Stimulated activated CD4-positive, alpha-beta T cell treated with anti-CD3 and anti-CD28 coated beads, Interleukin-4, amount 100 ng/mL, for 48 hours (primary cell): Measurements from ENCODE around the gene ACOX3.
"Not testable (repeated sequence)": the region's sequence is repeated elsewhere in the genome, so short reads cannot be mapped to it uniquely, and the experiment has no call there.

Experiments used
- DNase-seq, 2 donors: peaks; one replicate each; pipeline ENCODE4 v3.0.0-alpha.2; 2020; ENCODE audit warnings: low read depth in 2 of 2

The ACOX3 gene

DNA sequence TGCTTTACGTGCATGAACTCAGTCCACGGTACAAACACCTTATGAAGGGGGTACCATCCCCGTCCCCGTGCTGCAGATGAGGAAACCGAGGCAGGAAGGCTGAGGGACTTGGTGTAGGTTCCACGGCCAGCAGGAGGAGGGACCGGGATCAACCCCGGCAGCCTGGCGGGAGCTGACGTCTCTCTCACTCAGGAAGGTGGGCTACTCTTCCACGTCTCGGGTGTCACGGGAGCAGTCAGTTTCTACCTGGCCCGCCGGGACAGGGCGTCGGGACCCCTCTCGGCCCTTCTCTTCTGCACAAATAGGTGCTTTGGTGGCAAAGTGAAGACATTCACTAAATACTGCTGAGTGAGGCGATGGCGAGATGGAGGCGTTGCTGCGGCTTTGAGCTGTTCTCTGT is 53.3 kb downstream of the ACOX3 start:
- no peak for DNase-seq

GRCh38 chr4:8386731-8387130 is 53.8 kb downstream of the ACOX3 start:
- no peak for DNase-seq

DNA sequence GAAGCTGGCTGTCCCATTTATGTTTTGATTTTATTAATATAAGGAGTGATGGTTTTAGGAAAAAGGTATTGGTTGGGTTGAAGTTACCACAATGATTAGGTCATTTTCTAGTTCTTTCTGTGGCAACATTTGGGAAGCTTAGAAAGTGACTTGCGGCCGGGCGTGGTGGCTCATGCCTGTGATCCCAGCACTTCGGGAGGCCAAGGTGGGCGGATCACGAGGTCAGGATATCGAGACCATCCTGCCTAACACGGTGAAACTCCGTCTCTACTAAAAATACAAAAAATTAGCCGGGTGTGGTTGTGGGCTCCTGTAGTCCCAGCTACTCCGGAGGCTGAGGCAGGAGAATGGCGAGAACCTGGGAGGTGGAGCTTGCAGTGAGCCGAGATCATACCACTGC is 54.4 kb downstream of the ACOX3 start:
- not testable (repeated sequence) for DNase-seq

- DNase-seq = no peak
Measured at GRCh38 chr4:8385611-8386010, 54.9 kb downstream of the ACOX3 start.

DNA sequence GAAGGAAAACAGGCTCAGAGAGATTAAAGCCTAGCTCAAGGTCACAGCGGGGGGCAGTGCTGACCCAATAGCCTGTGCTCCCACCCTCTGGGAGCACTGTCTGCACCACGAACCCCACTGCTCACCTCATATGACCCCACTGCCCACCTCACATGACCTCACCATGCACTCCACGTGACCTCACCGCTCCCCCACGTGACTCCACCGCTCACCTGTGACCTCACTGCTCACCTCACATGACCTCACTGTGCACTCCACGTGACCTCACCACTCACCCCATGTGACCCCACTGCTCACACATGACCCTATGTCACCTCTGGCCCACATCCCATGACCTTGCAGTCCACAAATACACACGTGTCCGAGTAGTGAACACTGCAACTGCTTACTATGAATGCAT is 55.4 kb downstream of the ACOX3 start:
- DNase-seq = no peak

DNA sequence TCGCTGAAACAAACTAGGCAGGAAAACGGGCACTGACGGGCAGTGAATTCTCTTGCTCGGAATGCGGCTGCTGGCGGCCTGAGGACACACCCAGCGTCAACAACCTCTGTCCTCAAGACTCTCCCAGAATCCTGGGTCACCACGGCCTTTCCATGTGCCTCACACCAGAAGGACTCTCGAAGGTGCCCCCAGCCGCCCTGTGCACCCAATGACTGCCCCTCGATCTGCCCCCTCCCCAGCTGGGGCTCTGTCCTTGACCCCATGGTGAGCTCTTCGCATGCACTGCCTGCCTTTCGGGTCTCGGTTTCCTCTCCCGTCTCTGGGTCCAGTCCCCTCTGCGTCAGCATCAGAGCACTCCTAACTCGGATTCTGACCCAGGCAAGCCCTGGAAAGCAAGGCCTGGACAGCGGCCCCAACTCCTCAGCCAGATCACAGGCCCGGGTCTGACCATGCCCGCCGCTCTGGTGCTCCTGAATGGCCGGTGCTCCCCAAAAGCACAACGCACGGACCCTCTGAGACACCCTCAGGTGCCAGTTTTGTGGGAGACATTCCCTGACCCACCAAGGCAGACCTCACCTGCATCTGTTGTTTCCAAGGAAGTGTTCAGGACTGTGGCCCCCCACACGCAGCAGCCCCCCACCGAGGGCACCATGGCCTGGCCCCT is 56.0 kb downstream of the ACOX3 start:
- DNase-seq = no peak

DNA sequence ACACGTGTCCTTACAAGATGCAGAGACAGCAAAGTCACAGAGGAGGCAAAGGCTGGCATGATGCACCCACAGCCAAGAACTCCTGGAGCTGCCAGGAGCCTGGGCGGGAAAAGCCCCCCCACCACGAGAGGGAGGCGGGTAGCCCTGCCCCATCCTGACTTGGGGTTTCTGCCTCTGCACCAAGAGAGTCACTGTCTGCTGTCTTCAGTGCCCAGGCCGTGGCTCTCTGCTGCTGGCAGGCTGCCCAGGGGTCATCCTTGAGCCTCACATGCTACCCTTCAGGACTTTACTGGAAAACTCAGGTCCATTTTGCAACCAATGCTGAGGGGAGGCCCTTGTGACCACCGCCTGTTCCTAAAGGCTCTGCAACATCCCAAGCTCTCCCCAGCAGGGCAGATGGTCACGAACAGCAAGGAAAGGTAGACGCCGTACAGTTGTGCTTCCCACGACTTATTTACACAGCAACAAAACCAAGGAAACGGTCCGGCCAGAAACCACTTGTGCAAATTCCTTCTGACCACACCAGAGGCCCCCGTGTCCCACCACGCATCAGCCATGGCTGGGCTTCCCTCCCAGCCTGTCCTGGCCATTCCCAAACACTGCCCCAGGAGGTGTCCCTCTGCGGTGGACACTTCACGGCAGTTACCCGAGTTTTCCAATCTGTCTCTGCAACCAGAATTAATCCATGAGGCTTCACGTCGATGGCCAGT is 56.9 kb downstream of the ACOX3 start:
- DNase-seq = no peak

DNA sequence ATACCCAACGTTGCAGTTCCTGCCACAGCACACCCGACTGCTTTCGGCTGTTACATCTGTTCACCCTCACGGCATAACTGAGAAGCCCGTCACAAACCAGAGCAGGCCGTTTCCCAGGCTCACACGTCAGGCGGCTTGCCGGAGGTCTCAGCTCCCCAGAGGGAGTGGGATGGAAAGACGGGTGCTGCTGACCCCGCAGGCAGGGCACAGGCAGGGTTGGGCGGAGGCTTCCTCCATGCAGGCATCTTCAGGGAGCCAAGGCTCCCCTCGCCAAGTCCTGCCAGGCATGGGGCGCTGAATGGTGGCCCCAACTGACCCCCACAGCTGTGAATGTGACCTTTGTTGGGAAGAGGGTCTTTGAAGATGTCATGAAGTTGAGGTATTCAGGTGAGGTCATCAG is 57.5 kb downstream of the ACOX3 start:
- DNase-seq = no peak

GRCh38 chr4:8381814-8382581 is 58.5 kb downstream of the ACOX3 start:
- no peak for DNase-seq

- DNase-seq = no peak
Measured at GRCh38 chr4:8380511-8381415, 59.8 kb downstream of the ACOX3 start.

DNA sequence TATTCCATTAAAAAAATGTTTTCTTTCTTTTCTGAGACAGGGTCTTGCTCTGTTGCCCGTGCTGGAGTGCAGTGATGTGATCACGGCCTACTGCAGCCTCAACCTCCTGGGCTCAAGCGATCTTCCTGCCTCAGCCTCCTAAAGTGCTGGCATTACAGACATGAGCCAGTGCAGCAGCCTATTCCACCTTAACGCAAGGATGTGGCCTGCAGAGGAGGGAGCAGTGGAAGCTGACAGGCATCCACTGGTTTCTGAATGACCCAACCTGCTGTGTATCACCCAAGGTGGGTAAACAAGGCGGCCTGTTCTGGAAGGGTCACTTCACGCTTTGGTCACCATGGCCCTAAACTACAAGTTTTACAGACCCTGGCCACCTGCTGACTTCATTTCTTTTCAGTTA is 60.8 kb downstream of the ACOX3 start:
- DNase-seq = no peak

- no peak for DNase-seq
Measured at GRCh38 chr4:8379281-8379680, 61.2 kb downstream of the ACOX3 start.

DNA sequence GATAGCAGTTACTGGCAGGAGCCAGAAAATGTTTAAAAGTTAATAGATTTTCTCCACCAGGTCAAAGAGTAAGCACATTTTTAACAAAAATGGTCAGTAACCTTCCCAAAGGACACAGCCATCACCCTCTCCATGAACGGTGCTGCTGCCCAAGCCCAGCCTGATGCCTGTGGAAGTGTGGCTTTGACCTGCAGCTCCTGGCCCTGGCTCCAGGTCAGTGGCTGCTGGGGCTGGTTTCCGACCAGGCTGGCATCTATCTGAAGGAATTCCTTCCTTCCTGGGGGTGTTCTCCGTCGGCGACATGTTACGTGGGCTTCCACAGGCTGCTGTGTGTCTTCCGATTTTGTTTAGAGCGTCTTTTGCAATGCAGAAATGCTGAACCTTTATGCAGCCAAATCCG is 61.7 kb downstream of the ACOX3 start:
- DNase-seq = no peak

GRCh38 chr4:8378101-8378724 is 62.3 kb downstream of the ACOX3 start:
- no peak for DNase-seq

DNA sequence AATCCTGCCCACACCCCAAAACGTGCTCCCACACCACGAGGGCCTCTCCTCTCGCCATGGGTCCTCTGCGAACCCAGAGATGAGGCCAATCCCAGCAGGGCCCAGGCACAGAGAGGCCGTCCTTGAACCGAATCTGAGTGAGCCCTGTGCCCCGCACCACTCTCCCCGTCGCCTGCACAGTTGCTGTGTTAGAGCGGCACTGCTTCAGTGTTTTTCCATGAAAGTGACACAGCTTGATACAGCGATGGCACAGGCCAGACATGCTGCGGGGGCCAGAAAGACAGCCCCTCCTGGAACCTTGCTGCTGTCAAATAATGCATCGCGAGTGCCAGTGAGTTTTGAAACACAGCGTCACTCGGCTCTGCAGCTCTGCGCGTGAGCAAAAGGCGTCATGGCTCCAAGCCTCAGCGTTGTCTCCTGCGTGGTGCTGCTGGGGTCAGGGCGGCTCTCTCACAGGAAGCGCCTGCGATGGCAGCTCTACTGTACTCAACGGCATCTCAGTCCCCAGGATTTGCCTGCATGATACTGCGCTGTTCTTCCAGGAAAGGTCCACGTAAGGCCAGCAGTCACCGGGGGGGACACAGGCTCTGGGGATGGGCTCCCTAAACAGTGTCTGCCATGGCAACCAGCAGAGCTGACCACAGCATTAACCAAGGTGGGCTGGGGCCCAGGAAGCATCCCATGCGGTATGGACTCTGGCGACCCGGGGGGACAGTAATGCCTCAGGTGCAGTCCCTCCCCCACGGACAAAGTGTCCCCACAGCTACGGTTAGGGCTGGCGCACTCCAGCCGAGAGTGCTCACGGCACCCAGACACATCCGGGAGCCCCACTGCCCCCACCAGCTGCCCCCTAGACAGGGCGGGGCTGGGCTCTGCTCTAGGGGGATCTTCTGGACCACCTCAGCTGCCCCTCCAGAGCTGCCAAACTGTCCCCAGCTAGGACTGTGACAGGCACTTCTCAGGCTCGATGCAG is 63.1 kb downstream of the ACOX3 start:
- DNase-seq = no peak

DNA sequence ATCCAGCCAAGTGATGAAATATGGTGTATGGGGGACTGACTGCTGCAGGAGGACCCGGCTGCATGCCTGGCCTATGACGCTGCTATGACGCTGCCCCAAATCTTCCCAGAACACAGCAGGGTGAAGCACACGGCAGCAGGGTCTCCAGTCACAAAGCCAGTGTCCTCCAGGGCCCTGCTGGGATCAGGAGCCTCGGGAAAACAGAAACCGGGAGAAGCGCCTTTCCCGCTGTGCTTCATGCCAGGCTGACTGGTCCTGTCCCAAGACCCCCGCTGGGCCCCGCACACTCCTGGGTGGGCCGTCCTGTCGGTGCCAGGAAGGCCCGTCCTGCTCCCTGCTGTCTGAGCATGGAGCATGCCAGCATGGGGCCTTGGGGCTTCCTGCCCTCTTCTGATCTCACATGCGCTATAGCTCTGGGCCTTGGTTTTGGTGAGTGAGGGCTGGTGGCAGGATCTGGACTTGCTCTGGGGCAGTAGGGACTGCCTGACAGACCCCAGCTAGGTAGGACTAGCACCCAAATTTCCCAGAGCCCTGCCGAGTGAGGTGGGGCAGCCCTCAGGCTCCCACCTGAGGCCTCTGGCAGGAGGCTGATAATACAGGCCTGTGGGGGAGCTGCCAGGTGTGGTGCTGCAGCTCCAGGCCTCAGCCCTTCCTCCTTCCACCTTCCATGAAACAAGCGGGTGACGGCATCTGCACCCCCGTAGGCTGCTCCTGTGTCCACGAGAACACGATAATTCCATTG is 64.0 kb downstream of the ACOX3 start:
- DNase-seq = no peak

DNA sequence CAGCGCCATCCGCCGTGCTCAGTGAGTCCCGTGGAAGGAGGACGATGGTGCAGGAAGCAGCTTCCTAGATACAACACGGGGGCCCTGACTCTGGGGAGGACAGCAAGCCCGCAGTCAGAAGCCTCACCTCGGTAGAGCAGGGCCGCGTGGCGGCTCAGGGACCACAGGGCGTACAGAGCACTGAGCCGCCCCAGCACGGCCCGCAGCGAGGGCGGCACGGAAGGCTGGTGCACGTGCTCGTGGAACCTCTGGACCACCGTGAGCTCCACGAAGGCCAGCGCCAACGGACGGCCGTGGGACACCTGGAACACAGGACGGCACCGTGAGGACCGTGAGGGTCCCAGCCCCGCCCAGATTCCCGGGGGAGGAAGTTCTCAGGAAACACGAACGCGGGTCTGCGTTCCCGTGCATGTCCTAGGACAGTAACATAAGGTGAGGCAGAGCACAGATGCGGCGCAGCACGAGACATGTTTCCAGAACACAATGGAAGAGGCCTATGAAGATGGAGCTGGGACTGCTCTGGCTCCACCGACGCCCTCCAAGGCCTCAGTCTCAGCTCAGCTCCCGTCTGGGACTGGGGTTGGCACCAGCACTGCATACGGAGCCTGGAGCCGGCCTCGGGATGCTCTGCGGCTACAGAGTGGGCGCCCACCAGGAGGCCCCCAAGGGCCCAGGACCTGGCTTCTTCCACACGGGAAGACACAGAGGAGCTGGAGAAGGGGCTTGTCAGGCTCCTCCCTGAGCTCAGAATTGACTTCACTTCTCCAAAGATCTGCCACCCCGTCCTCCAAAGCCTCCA is 65.5 kb downstream of the ACOX3 start:
- no peak for DNase-seq

GRCh38 chr4:8373973-8374545 is 66.5 kb downstream of the ACOX3 start:
- DNase-seq = no peak
